ENCODE measurements around the gene LRRN4CL. TPM values are rescaled to one million over a fixed set of nuclear protein-coding genes. Genes with fewer than 3 reads are reported as not detected.
A peak's percentile ranks its signal among the peaks of the same experiment; 100 is the strongest.
"Not testable (repeated sequence)": the region's sequence is repeated elsewhere in the genome, so short reads cannot be mapped to it uniquely, and the experiment has no call there.

Gene LRRN4CL
- 1 to 10 TPM in 2 of 4 donors, under 1 TPM in 2; 0.91 to 1.5 (median 1.1) TPM for polyA plus RNA-seq (ENCODE audit: insufficient read length in 4 of 4)

DNA sequence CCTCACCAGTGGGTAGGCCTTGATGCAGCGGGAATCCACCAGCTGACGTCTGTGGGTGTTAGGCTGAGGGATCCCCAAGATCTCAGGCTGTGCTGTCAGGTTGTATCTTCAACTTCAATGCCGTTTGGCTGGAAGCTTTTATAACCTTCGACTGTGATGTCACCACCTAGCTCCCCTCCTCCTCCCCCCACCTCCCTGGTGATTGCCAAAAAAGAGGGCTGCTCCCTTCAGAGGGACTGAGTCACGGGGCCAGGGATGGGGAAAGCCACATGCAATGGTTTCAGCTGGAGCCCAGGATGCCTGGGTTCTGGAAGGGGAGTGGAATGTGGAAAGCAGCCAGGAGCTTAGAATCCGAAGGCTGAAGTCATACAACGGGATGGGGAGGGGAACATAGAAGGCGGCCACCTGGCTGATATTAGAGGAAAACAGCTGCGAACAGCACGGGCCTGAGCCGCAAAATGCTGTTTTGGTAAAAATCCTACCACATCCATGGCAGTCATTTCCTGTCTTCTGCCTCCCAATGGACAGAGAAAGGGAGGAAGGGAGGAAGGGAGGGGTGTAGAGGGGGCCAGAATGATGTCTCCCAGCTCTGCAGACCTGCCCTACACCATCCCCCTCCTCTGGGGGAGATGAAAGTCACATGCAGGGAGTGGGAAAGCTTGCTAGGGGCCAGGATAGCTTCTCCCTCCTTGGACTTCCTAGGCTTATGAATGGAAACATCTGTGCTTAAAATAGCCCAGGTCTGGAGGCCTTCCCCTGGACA lies at the start of gene LRRN4CL:
TSS of gene LRRN4CL (minus strand) at position 110 of the 763 bp plus-strand sequence. CDS start 1,022 bp downstream, outside the sequence.
- no peak for DNase-seq (ENCODE audit: low read depth in 4 of 4, low spot score in 3 of 4)

DNA sequence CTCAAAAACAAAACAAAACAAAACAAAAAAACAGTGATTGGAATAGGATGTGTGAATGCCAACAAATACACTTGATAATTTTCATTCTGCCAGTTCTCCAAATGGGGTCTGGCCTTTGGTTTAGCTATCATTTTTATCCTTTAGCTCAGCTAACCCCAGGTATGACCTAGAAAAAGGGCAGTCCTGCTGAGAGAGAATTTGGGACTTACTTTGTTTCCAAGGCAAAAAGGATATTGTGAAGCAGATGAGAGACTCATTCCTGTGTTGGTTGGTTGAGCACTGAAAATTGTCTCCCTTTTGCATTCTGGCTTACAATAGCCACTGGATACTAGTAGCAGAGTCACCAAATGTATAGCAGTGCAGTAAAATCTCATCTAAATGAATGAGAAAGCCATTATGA lies 47.9 kb upstream of the LRRN4CL start:
- no peak for DNase-seq (ENCODE audit: low read depth in 4 of 4, low spot score in 3 of 4)

DNA sequence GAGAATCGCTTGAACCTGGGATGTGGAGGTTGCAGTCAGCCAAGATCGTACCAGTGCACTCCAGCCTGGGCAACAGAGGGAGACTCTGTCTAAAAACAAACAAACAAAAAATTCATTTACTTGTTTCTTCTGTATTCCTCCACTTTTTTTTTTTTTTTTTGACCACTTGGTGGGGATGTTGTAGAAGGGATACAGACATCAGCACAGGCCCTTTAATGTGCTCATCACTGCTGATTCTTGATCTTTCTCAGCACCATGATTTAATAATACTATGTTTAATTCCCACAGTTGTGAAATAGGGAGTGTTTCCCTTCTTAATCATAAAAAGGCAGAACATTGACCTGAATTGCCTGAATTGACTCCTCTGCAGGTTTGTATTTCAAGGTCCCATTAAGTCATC lies 43.5 kb upstream of the LRRN4CL start:
- no peak for DNase-seq (ENCODE audit: low read depth in 4 of 4, low spot score in 3 of 4)

DNA sequence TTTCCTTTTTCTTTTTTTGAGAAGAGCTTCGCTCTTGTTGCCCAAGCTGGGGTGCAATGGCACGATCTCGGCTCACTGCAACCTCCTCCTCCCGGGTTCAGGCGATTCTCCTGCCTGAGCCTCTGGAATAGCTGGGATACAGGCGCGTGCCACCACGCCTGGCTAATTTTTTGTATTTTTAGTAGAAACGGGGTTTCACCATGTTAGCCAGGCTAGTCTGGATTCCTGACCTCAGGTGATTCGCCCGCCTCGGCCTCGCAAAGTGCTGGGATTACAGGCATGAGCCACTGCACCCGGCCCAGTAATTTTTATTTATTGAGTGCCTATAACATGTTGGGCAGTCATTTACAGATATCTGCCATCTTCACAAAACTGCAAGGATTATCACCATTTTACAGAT lies 40.7 kb upstream of the LRRN4CL start:
- DNase-seq (ENCODE audit: low read depth in 4 of 4, low spot score in 3 of 4): not testable (repeated sequence)

DNA sequence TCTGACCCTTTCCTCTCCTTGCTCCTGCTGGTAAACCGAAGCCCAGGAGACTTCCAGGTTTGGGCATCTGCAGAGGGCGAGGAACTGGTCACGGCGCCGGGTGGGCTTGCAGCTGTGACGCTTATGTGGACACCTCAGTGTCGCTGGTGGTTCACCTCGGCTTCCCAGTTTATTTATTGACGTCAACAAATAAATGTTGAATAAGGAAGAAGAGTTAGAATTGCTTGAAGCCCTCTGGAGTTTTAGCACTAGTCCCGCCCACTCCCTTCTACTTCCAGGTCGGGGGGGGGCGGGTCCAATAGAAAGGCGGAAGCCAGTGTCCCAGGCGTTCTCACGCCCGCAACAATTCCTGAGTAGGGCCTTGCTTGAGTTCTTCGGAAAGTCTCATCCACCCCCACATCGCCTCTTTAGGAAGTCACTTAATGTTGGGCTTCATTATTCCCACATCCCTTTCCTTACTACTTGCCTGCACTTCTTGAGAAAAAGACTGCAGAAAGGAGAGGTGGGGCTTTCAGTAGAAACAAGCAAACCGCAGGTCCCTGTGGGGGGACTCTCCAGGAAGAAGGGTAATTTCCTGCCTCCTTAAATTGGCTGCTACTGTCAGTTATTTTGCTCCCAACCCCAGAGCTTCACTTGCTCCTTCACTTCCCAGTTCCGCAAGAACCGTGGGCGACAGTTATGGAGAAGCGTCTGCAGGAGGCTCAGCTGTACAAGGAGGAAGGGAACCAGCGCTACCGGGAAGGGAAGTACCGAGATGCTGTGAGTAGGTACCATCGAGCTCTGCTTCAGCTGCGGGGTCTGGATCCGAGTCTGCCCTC lies 39.0 kb upstream of the LRRN4CL start, which contains the start of gene TTC9C:
TSS of gene TTC9C (plus strand) at position 316 of the 818 bp plus-strand sequence. CDS start at position 679, 363 bp downstream.
- DNase-seq (ENCODE audit: low read depth in 4 of 4, low spot score in 3 of 4): peak; percentile 74 to 80 (median 76)

DNA sequence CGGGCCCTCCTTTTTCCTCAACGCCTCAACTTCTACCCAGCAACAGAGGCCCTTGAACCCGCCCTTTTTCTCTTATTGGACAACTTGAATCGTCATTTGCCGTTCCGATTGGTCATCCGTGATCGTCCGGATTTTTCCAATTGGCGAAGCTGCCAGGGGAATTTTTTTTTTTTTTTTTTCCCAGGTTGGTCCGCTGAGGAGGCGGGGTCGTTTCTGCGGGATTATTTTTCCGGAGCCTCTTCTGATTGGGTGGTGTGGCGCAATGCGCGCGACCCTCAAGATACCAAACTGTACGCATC lies 38.5 kb upstream of the LRRN4CL start:
- DNase-seq (ENCODE audit: low read depth in 4 of 4, low spot score in 3 of 4): peak; percentile 93 to 98 (median 98)

DNA sequence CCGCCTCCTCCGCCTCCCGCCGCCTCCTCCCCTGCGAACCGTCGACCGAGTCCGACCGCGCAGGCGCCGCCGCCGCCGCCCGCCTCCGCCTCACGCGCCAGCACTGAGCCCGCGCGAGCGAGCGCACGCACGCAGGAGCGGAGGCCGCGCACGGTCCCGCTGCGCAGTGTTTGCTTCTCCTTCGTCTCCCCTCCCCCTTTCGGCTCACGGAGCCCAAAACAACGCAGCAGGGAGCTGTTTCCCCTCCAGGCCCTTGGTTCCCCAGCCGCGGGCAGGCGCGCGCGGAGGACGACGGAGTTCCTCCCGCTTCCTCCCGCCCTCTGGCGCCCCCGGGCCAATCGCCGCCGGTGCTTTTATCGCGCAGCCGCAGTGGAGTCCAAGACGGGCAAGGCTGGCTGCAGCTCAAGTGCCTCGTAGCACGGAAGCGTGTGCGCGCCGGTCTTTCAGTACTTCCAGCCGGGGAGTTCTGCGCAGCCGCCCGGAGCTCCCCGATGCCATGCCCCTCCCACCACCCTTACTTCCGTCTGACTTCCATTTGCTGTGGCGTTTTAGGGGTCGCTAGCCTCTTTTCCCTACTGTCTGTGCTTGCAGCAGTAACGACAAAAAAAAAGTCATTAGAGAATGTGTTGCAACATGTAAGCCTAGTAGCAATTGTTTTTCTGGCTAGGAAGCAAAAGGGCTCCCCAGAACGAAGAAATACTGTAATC lies 38.0 kb upstream of the LRRN4CL start, which contains the start of gene HNRNPUL2:
TSS of gene HNRNPUL2 (minus strand) at position 293 of the 707 bp plus-strand sequence. CDS start 301 bp downstream, outside the sequence.
- peak; percentile 96 to 97 (median 97) for DNase-seq (ENCODE audit: low read depth in 4 of 4, low spot score in 3 of 4)

DNA sequence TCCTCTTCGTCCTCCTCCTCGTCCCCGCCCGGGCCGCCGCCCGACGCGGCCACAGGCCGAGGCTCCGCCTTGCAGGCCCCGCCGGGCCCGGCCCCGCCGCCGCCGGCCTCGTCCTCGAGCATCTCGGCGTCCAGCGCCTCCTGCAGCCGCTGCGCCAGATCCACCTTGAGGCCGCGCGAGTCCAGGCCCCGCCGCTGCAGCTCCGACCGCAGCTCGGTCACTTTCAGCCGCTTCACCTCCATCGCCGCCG lies 37.5 kb upstream of the LRRN4CL start:
- no peak for DNase-seq (ENCODE audit: low read depth in 4 of 4, low spot score in 3 of 4)

DNA sequence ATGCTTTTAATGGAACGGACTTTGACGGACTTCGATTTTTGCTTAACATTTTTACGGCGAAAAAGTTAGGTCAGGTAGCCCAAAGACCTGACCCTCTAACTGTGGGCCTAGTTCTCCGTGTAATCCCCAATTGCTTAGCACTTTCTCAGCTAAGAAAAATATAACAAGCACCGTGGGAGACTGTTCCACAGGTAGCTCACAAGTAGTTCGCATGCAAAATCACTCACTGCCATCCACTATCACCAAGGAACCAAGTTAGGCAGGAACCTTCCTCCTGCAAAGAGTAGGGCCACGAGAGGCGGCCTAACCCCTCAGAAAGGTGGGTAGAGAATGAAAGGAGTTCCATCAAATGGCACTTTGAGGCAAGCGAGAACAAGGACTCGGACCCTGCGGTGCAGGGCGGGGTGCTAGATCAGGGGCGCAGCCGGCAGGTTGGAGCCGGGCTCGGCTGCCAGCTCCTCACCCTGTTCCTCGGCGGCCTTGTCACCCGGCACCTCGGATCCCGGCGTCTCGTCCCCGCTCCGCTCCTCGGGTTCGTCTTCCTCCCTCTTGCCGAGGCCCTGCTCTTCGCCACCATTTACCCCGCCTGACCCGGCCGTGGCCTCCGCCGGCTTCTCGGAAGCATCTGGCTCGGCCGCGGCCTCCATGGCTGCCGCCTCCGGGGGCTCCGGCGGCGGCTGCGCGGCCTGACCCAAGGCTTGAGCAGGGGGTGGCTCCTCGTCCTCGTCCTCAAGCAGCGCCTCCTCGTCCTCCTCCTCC lies 37.0 kb upstream of the LRRN4CL start:
- DNase-seq (ENCODE audit: low read depth in 4 of 4, low spot score in 3 of 4): no peak

DNA sequence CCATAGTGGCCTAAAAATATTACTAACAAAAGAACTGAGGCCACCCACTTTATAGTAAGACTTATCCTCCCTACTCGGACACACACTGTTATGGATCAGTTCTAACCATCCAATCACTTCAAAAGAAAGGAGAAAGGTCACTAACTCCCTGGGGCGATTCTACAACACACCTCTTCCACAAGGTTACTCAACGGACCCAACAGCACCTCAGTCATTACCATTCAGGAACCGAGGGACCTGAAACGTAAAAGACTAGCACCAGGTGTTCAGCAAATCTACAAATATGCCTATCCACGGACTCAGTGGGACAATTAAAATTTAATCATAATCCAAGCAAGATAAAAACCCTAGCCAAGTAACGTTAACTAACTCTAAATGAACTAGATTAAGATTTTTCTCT lies 36.3 kb upstream of the LRRN4CL start:
- DNase-seq (ENCODE audit: low read depth in 4 of 4, low spot score in 3 of 4): no peak

DNA sequence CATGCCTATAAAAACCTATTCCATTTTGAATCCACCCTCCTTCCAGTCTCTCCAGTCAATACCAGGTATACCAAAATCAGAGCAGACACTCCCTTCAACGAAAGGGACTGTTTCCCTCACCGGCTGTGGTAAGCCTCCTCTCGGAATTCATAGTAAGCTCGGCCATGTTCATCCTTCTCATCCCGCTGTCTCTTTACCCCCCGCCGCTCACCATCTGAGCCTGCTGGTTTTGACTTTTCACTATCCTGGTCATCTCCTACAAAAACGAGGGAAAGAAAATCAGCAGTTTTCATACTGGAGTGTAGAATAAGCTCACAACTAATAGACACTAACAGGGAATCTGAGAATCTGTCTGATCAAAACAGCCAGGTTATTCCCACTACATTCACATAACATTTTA lies 34.8 kb upstream of the LRRN4CL start:
- DNase-seq (ENCODE audit: low read depth in 4 of 4, low spot score in 3 of 4): no peak

DNA sequence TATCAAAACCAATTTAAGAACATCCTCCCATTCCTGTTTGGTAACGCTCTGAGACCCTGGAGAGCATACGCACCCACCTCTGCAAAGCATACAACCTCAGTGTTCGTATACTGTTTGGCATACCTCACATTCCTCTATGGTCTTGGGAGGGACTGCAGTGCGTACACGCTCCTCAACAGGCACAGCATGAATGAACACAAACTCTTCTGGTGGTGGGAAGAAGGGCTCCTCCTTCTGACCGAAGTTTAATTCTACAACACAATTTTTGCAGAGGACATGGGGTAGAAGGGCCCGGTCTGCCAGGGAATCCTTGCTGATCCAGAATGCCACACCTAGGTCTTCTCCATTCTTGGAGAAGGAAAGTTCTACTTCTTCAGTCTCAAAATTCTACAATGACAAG lies 32.7 kb upstream of the LRRN4CL start:
- DNase-seq (ENCODE audit: low read depth in 4 of 4, low spot score in 3 of 4): no peak

DNA sequence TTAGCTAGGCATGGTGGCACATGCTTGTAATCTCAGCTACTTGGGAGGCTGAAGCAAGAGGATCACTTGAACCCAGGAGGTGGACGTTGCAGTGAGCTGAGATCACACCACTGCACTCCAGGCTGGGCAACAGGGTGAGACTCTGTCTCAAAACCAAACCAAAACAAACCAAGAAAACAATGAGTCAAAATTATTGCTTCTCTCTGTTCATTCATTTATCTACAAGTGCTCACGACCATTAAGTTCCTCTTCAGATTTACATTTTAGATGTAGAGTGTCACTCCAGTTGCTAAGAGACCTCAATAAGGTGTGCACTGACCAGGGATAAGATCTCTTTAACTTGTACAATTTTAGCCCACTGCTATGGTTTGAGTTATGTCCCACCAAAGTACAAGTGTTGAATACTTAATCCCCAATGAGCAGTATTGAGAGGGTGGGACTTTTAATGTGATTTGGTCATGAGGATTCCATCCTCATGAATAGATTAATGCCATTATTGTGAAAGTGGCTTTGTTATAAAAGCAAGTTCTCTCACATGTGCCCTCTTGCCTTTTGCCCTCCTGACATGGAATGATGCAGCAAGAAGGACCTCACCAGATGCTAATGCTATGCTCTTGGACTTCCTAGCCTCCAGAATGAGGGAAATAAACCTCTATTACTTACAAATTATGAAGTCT lies 30.1 kb upstream of the LRRN4CL start:
- no peak for DNase-seq (ENCODE audit: low read depth in 4 of 4, low spot score in 3 of 4)

DNA sequence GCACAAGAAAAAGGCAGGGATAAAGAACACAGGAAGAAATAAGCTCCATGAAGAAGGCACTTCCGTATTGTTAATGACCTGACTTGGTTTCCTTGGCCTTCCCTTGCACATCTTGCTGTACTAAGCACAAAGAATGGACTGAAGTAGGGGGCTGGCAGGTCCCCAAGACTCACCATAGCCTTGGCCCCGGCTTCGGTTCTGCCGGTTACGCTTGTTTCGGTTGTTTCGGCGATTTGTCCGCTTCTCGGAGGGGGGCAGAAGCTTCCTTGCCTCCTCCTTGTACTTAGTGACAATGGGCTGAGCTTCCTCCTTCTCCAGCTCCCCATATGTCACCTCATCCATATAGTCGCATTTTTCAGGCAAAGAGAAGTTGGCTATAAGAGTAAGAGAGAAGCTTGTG lies 27.5 kb upstream of the LRRN4CL start:
- no peak for DNase-seq (ENCODE audit: low read depth in 4 of 4, low spot score in 3 of 4)

DNA sequence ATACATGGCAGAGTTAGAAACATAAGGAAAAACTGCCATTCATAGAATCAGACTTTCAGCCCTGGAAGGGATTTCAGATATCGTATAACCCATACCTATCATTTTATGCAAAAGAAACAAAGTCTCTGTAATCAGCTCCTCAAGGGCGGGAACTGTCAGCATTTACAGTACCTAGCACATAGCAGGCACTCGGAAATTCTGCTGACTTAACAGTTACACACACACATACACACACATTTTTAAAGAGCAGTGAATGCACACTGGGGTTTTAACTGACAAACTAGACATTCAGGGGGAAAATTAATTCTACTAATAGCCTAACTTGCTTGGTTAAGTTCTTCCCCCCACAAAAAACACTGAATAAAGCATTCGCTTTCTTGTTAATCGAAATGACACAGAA lies 26.9 kb upstream of the LRRN4CL start:
- no peak for DNase-seq (ENCODE audit: low read depth in 4 of 4, low spot score in 3 of 4)

DNA sequence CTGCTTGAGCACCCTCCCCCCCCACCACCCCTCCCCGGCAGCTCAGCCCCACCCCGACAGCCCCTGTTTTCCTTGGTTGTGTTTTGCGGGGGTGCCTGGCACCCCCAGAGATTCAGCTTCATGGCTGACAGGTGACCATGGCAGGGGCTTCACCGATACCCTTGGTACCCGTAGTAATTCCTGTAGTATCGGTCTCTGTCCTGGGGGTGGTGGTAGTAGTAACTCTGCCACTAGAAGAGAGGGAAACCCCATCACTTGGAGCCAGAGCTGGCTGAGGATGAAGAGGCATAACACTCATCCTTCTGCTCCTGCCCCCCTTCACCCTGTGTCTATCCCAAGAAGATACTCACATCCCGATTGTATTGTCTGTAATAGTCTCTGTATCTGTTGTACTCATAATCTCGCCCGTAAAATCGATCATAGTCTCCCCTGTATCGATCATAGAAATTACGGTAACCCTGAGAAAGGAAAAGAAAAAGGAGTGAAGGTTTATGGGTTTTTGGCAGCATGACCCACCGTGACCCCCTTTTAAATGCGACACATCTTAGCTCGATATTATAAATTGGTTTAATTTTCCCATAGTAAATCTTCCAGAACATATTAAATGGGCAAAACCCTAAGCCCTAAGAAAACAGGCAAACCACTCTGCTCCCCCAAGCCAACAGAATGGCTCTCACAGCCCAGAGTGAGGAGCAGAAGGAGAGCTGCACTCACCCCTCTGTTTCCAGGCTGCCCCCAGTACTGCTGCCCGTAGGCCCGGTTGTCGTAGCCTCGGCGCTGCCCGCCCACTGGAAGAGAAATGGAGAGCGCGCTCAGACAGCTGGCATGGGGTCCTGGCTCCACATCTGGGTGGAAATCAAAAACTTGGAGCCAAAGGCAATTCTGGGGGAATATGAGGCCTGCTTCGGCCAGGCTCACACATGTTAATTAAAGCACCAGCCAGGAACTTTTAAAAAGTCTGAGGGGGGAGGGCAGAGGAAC lies 26.1 kb upstream of the LRRN4CL start:
- no peak for DNase-seq (ENCODE audit: low read depth in 4 of 4, low spot score in 3 of 4)

DNA sequence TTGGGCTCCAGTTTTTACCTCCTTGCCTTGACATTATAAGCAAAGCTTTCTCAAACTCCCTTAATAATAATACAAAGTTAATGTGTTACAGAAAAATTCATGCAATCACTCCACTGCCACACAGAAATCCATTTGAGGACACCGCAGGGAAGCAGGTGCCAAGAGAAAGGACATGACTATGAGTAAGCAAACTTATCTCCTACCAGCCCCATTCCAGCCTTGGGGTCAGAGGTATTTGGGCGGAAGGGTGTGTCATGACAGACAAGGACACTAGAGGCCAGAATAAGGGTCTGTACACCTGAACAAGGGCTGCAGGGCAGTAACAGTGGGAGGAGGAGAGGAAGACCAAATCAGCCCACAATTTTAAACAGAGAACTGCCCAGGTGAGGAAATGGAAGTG lies 24.0 kb upstream of the LRRN4CL start:
- DNase-seq (ENCODE audit: low read depth in 4 of 4, low spot score in 3 of 4): no peak

DNA sequence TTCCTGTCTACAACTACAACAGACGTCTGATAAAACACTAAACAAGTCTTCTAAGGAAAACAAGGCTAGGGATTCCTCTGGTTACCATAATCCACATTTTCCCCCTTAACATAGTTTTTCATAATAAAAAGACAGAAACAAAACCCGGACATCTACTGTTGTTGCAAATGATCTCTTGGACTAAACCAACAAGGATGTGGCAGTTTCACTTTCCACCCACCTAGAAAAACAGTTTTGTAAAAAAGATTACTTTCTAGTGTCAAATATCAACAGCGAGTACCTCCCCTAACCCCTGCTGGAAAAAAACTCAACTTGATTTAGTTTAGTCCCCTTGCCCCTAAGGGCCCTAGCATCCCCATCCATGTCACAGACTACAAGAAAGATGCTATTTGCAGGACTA lies 23.5 kb upstream of the LRRN4CL start:
- DNase-seq (ENCODE audit: low read depth in 4 of 4, low spot score in 3 of 4): no peak

DNA sequence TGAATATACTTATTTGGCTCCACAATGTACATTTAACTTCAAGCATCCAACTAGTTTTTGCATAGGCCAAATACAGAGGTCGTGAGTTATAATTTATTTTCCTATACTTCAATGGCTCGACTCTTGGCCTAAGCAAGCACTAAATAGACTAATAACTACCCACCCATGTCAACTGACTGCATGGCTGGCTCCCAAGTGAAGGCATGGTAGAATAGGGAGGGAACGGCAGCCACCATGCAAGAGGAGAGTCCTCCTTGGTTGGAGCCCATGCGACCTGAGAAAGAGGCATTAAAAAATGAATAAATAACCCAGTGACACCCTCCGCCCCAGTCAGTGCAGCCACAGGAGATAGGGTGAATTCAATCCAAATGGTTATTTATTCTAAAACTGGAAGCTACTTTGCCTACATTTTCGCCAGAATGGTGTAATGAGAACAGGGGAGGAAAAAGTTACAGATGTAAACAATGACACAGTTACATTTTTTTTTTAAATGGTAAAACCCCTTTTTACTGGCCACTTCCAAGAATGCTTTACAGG lies 23.0 kb upstream of the LRRN4CL start:
- DNase-seq (ENCODE audit: low read depth in 4 of 4, low spot score in 3 of 4): no peak
